NCI-H2029 (cell line): Measurements from ENCODE around the gene MLH1.
"Not testable (repeated sequence)": the region's sequence is repeated elsewhere in the genome, so short reads cannot be mapped to it uniquely, and the experiment has no call there.

Source experiments
- DNase-seq: peaks from one replicate; lab custom pipeline; 2025; lab: John Stamatoyannopoulos, UW

Gene MLH1

DNA sequence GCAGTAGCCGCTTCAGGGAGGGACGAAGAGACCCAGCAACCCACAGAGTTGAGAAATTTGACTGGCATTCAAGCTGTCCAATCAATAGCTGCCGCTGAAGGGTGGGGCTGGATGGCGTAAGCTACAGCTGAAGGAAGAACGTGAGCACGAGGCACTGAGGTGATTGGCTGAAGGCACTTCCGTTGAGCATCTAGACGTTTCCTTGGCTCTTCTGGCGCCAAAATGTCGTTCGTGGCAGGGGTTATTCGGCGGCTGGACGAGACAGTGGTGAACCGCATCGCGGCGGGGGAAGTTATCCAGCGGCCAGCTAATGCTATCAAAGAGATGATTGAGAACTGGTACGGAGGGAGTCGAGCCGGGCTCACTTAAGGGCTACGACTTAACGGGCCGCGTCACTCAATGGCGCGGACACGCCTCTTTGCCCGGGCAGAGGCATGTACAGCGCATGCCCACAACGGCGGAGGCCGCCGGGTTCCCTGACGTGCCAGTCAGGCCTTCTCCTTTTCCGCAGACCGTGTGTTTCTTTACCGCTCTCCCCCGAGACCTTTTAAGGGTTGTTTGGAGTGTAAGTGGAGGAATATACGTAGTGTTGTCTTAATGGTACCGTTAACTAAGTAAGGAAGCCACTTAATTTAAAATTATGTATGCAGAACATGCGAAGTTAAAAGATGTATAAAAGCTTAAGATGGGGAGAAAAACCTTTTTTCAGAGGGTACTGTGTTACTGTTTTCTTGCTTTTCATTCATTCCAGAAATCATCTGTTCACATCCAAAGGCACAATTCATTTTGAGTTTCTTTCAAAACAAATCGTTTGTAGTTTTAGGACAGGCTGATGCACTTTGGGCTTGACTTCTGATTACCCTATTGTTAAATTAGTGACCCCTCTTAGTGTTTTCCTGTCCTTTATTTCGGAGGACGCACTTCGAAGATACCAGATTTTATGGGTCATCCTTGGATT, at the start of gene MLH1:
Gene MLH1 (plus strand): TSS at position 193 of the 958 bp plus-strand sequence. CDS start 30 bp downstream, at position 223.
- no peak for DNase-seq

DNA sequence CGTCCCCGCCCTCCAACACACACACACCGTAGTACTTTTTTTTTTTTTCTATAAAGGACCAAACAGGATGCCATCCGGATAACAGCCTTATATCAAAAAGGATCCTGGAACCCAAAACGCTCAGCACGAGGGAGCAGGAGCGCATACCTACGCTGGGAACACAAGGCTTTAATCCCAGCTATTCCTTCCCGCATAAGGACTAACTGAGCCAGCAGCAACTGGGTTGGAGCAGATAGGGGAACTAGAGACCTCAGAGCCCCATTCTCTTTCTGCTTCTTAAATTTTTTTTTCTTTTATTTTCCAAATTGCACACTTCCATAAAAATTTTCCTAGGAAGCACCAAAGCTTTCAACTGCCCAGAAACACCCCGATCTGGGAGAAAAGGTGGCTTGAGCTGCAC, 49.7 kb upstream of the MLH1 start:
- DNase-seq, result no peak

DNA sequence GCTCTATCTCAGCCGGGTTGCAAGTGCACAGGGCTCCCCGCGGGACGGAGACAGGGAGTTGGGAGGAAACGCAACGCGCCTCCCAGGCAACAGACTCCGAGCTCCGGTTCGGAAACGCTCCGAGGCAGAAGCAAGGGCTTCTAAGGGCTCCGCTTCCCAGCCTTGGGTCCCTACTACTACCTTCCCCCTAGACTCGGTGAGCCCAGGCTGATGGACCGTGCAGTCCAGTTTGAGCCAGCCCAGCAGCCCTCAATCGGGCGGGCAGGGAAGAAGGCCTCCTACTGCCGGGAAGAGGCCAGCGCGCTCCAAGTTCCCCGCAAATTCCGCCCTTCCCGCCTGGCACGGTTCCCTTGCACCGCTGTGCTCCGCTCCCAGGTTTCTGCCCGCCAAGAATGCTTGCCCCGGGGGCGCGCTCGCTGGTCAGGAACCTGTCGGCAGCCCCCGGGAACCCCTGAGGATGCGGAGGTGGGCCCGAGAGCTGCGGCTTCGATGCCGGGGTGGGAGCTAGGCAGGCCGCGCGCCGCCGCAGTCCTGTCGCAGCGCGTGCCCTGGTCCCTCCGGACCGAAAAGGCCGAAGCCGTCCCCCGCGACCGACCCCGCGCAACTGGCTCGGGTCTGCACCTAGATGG, 49.2 kb upstream of the MLH1 start:
- DNase-seq, result peak; percentile 40

DNA sequence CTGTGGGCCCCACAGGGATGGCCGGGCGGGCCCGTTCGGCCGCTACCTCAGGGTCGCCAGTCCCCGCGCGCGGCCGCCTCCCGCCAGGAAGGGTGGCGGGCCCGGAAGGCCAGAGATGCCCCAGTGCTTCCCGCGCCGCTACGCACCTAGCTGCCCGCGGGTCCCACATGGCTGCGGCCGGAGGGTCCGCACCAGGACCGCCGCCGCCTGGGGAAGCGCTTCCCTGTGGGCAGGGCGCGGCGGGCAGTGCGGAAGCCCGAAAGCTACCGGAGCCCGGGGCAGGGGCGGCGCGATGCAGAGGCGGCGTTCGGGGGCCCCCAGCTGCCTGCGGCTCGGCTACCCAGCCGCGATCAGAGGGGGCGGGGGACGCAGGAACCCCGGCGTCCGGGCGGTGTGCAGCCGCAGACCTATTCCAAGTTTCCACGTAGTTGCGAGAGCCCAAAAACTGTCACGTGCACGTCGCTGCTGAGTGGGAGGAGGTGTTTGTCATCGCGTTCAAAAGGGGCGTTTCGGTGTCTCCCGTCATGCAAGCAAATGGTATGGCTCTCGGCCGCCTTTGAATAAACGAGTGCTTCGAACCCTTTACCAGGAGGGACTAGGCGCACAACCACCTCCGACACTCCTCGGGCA, 48.6 kb upstream of the MLH1 start, which contains the start of gene TRANK1:
Gene TRANK1 (minus strand): TSS at position 414 of the 630 bp plus-strand sequence. CDS start 245 bp downstream, at position 169.
- DNase-seq, result peak; percentile 45

DNA sequence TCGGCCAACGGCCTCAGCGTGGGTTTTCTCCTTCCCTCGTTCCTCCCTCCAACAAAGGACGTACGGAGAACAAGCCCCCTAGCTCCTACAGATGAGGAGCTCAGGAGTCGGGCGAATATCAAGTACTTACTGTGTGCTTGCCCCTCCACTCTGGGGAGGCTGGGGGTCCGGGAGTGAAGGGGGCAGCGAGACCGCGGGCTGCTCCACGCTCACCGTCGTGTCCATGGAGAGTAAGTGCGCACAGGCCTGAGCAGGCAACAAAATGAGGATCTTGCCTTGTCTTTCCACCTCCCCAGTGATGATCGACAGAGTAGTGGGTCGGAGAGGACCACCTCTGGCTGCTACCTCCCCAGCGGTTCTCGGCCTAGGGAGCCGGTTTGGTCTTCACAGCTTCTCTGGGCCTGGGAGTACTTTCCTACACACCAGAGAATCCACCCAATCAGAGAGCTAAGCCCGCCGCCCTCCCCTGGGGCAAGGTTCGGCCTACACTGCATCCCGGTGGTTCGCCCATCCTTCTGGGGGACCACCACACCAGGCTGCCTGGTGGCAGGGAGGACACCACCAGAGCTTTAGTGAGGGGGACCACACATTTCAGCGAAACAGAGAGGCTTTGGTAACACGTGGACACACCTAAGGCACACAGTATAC, 47.9 kb upstream of the MLH1 start:
- no peak for DNase-seq

DNA sequence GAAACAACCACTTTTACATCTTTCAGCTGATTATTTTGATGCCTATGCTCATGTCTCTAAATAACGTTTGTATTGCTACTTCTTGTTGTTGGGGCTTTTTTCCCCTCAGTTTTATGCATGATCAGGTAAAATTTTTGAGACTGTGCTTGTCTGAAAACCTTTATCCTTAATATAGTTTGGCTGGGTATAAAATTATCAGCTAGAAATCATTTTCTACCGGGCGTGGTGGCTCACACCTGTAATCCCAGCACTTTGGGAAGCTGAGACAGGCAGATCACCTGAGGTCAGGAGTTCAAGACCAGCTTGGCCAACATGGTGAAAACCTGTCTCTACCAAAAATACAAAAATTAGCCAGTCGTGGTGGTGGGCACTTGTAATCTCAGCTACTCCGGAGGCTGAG, 45.5 kb upstream of the MLH1 start:
- not testable (repeated sequence) for DNase-seq

DNA sequence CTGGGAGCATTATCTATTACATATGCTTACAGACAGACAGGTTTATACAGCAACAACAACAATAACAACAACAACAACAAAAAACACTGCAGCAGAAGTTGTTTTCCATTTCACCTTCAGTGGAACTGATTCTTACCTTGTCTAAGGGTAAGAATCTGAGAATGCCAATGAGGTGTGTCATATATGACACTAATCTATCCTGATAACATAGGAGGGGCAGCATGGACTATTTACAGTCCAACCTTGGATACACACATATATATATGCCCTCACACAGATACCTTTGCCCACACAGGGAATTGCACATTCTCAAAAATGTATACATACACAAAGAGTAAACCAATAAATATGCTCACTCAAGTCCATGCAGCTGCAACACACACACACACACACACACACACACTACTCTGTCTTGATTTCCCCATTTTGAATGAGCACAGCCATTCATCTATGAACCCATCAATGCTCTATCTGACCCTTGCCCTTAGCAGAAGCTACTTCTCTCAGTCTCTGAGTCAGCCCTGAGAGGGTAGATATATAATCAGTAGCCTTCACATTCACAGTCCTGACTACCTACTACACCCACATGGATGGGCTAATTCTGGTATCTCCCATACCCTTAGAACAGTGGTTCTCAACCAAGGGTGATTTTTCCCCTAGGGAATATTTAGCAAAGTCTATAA, 38.7 kb upstream of the MLH1 start:
- DNase-seq, result no peak

DNA sequence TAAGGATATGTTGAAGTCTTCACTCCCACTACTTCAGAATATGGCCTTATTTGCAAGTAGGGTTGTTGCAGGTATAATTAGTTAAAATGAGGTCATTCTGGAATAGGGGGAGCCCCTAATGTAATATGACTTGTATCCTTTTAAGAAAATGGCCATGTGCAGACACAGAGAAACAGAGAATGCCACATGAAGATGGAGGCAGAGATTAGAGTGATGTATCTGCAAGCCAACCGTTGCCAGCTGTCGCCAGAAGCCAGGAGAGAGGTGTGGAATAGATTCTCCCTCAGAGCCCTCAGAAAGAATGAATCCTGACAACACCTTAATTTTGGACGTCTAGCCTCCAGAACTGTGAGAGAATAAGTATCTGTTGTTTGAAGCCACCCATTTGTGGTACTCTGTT, 37.2 kb upstream of the MLH1 start:
- DNase-seq, result no peak

DNA sequence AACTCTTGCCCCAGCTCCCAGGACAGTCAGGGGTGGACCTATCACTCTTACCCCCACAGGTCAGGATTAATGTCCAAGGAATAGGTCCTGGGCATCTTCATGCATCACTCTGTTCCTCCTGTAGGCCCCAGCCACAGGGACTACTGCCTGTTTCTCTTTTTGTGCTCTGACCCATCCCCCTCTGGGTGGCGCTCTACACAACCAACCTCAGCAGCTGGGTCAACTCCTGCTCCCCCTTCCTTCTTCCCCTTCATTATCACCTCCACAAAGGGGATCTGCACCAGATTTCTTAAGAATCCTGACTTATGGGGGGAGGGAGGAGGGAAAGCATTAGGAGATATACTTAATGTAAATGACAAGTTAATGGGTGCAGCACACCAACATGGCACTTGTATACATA, 36.3 kb upstream of the MLH1 start:
- no peak for DNase-seq

DNA sequence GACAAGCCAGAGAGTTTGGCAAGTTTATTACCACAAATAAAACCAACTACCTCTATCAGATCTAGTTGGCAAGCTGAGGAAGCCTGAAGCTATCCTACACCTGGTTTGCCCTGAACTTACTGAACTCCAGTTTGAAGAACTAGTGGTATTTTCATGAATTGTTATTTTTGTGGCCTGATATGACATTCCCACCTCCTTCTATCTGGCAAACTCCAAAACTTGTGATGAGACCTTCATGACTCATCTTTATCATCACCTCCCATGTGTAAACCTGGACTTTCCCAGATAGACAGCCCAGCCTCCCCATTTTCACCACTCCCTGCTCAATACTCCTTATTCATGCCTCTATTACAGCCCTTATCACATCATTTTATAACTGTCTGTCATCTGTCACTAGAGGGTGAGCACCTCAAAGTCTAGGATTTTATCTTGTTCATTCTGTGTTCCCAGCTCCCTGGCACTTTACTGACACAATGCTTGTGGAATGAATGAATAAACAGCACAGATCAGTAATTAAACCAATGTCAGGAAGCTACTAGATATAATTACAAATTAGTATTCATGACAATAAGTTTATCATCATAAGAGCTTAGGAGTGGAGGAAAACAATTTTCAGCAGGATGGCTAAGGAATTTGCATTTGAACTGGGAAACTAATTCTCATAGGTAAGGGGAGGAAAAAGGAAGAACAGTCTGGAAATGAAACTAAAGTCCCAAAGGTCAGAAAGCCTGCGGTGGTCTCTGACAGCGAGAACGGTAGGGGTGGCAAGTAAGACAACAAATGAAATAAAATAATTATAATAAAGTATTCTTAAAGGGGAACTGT, 35.2 kb upstream of the MLH1 start:
- no peak for DNase-seq

DNA sequence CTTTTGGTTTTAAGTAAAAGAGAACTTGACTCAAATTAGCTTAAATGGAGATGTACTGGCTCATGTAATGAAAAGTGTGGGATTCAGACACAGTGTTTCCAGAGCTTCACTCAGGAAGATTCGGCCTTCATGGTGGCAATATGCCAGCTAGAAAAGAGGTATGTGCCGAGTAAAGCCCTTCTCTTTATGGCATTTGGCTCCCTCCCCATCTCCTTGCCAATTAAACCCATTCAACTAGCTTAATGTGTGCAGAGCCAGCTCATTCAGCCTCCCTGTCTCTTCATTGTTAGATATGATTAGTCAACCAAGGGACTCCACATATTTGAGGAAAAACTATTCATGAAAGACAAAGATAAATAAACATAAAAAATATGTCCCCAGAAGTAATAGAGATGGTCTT, 33.5 kb upstream of the MLH1 start:
- peak; percentile 96 for DNase-seq

DNA sequence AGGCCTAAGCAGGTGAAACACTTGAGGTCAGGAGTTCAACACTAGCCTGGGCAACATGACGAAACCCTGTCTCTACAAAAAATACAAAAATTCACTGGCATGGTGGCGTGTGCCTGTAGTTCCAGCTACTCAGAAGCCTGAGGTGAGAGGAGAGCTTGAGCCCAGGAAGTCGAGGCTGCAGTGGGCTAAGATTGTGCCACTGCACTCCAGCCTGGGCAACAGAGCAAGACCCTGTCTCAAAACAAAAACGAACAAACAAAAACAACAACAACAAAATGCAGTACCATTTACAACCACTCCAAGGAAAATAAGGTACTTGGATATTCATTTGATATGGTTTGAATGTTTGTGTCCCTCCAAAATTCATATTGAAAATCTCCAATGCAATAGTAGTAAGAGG, 32.8 kb upstream of the MLH1 start:
- no peak for DNase-seq

DNA sequence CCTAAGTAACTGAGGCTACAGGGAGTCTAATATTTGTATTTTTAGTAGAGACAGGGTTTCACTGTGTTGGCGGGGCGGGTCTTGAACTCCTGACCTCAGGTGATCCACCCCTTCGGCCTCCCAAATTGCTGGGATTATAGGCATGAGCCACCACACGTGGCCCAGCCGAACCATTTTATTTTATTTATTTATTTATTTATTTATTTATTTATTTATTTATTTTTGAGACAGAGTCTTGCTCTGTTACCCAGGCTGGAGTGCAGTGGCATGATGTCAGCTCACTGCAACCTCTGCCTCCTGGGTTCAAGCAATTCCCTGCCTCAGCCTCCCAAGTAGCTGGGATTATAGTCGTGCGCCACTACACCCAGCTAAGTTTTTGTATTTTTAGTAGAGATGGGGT, 30.3 kb upstream of the MLH1 start:
- DNase-seq, result not testable (repeated sequence)

DNA sequence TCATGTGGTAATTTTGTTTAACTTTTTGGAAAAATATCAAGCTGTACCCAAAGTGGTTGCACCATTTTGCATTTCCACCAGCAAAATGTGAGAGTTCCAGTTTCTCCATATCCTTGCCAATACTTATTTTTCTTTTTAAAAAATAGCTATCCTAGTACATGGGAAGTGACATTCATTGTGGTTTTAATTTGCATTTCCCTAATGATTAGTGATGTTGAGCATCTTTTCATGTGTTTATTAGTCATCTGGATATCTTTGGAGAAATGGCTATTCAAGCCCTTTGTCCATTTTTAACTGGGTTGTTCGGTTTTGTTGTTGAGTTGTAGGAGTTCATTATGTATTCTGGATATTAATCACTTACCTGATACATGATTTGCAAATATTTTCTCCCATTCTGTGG, 29.0 kb upstream of the MLH1 start:
- DNase-seq, result no peak

DNA sequence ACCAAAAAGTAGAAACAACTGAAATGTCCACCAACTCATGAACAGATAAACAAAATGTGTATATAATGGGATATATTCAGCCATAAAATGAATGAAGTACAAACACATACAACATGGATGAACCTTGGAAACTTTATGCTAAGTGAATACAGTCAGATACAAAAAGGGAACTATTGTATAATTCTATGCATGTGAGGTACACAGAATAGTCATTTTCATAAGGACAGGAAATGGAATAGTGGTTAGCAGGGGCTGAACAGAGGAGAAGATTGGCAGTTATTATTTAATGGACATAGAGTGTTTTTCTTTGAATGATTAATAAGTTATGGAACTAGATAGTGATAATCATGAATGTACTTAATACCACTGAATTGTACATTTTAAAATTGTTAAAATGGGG, 28.5 kb upstream of the MLH1 start:
- DNase-seq, result no peak

DNA sequence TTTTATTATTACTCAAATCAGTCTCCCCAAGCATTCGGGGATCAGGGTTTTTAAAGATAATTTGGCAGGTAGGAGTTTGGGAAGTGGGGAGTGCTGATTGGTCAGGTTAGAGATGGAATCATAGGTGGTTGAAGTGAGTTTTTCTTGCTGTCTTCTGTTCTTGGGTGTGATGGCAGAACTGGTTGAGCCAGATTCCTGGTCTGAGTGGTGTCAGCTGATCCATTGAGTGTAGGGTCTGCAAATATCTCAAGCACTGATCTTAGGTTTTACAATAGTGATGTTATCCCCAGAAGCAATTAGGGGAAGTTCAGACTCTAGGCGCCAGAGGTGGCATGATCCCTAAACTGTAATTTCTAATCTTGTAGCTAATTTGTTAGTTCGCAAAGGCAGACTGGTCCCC, 27.9 kb upstream of the MLH1 start:
- DNase-seq, result peak; percentile 62

DNA sequence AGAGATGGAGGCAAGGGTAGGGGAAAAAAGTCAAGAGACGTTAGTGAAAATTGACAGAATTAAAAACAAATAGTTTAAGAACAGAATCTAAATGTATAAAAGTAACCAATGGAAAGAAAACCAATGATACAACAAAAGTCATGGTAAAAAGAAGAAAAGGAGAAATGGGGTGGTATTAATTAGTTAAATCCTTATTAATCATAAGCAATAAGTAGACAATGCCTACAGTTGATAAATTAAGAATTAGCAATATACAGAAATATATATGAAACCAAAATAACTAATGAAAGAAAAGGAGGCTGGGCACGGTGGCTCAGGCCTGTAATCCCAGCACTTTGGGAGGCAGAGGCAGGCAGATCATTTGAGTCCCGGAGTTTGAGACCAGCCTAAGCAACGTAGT, 24.2 kb upstream of the MLH1 start:
- DNase-seq, result no peak

DNA sequence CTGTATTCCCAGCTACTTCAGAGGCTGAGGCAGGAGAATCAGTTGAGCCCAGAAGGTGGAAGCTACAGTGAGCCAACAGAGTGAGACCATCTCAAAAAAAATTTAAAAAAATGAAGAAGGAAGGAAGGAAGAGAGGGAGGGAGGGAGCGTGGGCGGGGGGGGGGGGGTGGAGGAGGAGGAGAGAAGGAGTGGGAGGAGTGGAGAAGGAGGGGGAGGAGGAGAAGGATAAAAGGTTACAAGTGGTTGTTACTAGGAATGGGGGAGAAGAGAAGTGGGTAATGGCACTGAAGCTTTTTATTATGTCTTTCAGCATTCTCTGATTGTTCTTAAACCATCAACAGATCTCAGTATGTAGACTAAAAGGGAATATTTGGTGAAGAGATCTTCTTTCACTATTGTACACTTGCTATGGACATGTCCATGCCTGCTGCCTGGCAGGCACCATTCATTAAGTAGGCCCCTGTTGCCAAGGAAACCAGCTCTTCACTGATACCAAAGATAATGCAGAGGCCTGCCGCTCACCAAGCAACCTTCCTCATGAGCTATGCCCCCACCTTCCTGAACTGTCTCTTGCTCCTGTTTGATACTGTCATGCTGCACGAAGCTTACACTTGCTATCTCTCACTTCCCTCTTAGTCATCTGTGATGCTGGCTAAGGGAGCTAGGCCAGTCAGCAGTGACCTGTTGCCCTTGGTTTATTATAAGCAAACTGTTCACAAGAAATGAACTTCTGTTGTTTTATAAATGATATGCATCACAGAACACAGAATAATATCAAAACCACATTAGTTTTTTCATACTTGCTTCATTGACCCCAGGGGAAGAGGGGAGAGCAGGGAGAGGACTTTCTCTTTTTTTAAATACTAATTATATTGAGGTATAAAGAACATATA, 23.5 kb upstream of the MLH1 start:
- peak; percentile 94 for DNase-seq

DNA sequence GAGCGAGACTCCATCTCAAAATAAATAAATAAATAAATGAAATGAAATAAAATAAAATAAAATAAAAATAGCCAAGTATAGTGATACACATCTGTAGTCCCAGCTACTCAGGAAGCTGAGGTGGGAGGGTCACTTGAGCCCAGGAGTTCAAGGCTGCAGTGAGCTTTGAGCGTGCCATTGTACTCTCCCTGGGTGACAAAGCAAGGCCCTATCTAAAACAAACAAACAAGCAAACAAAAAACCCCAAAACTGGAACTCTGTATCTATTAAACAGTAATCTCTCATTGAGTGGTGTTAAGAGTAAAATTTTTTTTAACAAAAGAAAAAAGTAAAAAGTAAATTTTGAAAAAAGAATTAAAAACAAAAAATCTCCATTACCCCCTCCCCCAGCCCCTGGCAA, 21.2 kb upstream of the MLH1 start:
- DNase-seq, result no peak

DNA sequence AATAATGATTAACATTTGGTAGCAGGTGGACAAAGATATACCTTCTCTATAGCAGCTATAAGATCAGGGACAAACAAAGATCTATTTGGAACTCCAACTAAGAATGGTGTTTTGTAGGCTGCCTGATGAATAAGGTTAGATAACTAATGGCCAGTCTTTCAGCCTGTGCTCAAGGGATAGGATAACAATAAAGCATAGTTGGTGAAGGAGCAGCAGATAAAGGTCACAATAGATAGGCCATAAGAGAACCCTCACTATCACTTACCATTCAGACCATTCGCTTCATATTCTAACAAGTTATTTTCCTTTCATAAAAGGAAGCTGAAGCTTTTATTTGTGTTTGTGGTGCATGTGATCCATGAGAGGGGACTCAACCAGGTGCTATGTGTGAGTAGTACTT, 20.2 kb upstream of the MLH1 start:
- DNase-seq, result no peak
